ENCODE measurements around the gene RNF123. TPM values are rescaled to one million over a fixed set of nuclear protein-coding genes. Genes with fewer than 3 reads are reported as not detected.

RNF123 gene
- total RNA-seq, 1 donor, result 33.3 TPM

DNA sequence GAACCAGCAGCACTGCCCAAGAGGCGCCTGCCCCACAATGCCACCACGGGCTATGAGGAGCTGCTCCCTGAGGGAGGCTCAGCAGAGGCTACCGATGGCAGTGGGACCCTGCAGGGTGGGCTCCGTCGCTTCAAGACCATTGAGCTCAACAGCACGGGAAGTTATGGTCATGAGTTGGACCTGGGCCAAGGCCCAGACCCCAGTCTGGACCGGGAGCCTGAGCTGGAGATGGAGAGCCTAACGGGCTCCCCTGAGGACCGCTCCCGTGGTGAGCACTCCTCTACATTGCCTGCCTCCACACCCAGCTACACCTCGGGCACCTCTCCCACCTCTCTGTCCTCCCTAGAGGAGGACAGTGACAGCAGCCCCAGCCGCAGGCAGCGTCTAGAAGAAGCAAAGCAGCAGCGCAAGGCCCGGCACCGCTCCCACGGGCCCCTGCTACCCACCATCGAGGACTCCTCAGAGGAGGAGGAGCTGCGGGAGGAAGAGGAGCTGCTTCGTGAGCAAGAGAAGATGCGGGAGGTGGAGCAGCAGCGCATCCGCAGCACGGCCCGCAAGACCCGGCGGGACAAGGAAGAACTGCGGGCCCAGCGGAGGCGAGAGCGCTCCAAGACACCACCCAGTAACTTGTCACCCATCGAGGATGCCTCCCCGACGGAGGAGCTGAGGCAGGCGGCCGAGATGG is 37.0 kb upstream of the RNF123 start:
- H3K9me3 ChIP-seq (ENCODE audit: low read depth, low read length), result no peaks in the 10 kb centered on the region
- no peak overlapping the region for H3K27ac ChIP-seq (ENCODE audit: low read depth, low read length)
- H2AFZ ChIP-seq (ENCODE audit: low read length), result no peak overlapping the region
- peaks cover 4% of the 10 kb centered on the region for H3K27me3 ChIP-seq (ENCODE audit: insufficient read depth, low read length)
- H3K79me2 ChIP-seq (ENCODE audit: insufficient read depth, low read length), result no peaks in the 10 kb centered on the region
- H3K4me1 ChIP-seq (ENCODE audit: insufficient read depth, low read length), result no peaks in the 10 kb centered on the region
- peak; percentile 54 for DNase-seq (ENCODE audit: insufficient read length, low spot score, missing footprints)
- TF ChIP-seq, protein P1, sequence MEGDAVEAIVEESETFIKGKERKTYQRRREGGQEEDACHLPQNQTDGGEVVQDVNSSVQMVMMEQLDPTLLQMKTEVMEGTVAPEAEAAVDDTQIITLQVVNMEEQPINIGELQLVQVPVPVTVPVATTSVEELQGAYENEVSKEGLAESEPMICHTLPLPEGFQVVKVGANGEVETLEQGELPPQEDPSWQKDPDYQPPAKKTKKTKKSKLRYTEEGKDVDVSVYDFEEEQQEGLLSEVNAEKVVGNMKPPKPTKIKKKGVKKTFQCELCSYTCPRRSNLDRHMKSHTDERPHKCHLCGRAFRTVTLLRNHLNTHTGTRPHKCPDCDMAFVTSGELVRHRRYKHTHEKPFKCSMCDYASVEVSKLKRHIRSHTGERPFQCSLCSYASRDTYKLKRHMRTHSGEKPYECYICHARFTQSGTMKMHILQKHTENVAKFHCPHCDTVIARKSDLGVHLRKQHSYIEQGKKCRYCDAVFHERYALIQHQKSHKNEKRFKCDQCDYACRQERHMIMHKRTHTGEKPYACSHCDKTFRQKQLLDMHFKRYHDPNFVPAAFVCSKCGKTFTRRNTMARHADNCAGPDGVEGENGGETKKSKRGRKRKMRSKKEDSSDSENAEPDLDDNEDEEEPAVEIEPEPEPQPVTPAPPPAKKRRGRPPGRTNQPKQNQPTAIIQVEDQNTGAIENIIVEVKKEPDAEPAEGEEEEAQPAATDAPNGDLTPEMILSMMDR (IDR thresholded peaks at IDR 0.05; ENCODE audit: extremely low read depth, low read depth, low read length), result no peak
- no peaks in the 10 kb centered on the region for H4K20me1 ChIP-seq (ENCODE audit: insufficient read depth, low read length)
- no peak overlapping the region for H3K4me3 ChIP-seq (ENCODE audit: insufficient read depth, low read length)
- H3K36me3 ChIP-seq (ENCODE audit: insufficient read depth, low read length), result no peaks in the 10 kb centered on the region
- H3K4me2 ChIP-seq (ENCODE audit: insufficient read depth, low read length), result no peak overlapping the region

DNA sequence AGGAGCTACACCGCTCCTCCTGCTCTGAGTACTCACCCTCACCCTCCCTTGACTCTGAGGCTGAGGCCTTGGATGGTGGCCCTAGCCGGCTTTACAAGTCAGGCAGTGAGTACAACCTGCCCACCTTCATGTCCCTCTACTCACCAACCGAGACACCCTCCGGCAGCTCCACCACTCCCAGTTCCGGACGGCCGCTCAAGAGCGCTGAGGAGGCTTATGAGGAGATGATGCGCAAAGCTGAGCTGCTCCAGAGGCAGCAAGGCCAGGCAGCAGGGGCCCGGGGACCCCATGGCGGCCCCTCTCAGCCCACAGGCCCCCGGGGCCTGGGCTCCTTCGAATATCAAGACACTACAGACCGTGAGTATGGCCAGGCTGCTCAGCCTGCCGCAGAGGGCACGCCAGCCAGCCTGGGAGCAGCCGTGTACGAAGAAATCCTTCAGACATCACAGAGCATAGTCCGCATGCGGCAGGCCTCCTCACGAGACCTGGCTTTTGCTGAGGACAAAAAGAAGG is 36.4 kb upstream of the RNF123 start:
- H2AFZ ChIP-seq (ENCODE audit: low read length), result no peak overlapping the region
- no peaks in the 10 kb centered on the region for H3K36me3 ChIP-seq (ENCODE audit: insufficient read depth, low read length)
- DNase-seq (ENCODE audit: insufficient read length, low spot score, missing footprints), result peak; percentile 71
- no peak overlapping the region for H3K27ac ChIP-seq (ENCODE audit: low read depth, low read length)
- no peaks in the 10 kb centered on the region for H3K79me2 ChIP-seq (ENCODE audit: insufficient read depth, low read length)
- H3K27me3 ChIP-seq (ENCODE audit: insufficient read depth, low read length), result peaks cover 4% of the 10 kb centered on the region
- H3K9me3 ChIP-seq (ENCODE audit: low read depth, low read length), result no peaks in the 10 kb centered on the region
- TF ChIP-seq, protein P1 (IDR thresholded peaks at IDR 0.05; ENCODE audit: extremely low read depth, low read depth, low read length), result no peak
- H3K4me2 ChIP-seq (ENCODE audit: insufficient read depth, low read length), result no peak overlapping the region
- H4K20me1 ChIP-seq (ENCODE audit: insufficient read depth, low read length), result no peaks in the 10 kb centered on the region
- H3K4me3 ChIP-seq (ENCODE audit: insufficient read depth, low read length), result no peak overlapping the region
- no peaks in the 10 kb centered on the region for H3K4me1 ChIP-seq (ENCODE audit: insufficient read depth, low read length)

DNA sequence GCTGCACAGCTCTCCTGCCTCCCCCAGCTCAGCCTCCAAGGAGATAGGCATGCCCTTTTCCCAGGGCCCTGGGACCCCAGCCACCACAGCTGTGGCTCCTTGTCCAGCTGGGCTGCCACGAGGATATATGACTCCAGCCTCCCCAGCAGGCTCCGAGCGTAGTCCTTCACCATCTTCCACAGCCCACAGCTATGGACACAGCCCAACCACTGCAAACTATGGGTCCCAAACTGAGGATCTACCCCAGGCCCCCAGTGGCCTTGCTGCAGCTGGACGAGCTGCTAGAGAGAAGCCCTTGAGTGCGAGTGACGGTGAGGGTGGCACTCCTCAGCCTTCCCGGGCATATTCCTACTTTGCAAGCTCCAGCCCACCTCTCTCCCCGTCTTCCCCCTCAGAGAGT is 35.7 kb upstream of the RNF123 start:
- no peaks in the 10 kb centered on the region for H4K20me1 ChIP-seq (ENCODE audit: insufficient read depth, low read length)
- H2AFZ ChIP-seq (ENCODE audit: low read length), result no peak overlapping the region
- H3K4me1 ChIP-seq (ENCODE audit: insufficient read depth, low read length), result no peaks in the 10 kb centered on the region
- no peak overlapping the region for H3K4me2 ChIP-seq (ENCODE audit: insufficient read depth, low read length)
- H3K27ac ChIP-seq (ENCODE audit: low read depth, low read length), result no peak overlapping the region
- no peaks in the 10 kb centered on the region for H3K79me2 ChIP-seq (ENCODE audit: insufficient read depth, low read length)
- DNase-seq (ENCODE audit: insufficient read length, low spot score, missing footprints), result peak; percentile 53
- H3K27me3 ChIP-seq (ENCODE audit: insufficient read depth, low read length), result peaks cover 4% of the 10 kb centered on the region
- H3K36me3 ChIP-seq (ENCODE audit: insufficient read depth, low read length), result no peaks in the 10 kb centered on the region
- no peak overlapping the region for H3K4me3 ChIP-seq (ENCODE audit: insufficient read depth, low read length)
- H3K9me3 ChIP-seq (ENCODE audit: low read depth, low read length), result no peaks in the 10 kb centered on the region
- TF ChIP-seq, protein P1 (IDR thresholded peaks at IDR 0.05; ENCODE audit: extremely low read depth, low read depth, low read length), result no peak

DNA sequence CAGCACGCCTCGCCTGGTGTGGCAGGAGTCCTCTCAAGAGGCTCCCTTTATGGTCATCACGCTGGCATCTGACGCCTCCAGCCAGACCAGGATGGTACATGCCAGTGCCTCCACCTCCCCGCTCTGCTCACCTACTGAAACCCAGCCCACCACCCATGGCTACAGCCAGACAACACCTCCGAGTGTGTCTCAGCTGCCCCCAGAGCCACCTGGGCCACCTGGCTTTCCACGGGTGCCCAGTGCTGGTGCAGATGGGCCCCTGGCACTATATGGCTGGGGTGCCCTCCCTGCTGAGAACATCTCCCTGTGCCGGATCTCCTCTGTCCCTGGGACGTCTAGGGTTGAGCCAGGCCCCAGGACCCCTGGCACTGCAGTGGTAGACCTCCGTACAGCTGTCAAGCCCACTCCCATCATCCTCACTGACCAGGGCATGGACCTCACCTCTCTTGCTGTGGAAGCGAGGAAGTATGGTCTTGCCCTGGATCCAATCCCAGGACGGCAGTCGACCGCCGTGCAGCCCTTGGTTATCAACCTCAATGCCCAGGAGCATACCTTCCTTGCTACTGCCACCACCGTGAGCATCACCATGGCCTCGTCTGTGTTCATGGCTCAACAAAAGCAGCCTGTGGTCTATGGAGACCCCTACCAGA is 35.1 kb upstream of the RNF123 start:
- Histone ChIP-seq H3K27me3 (ENCODE audit: insufficient read depth, low read length) (peaks cover 4% of the 10 kb centered on the region), H3K4me2 (ENCODE audit: insufficient read depth, low read length) (no peak overlapping the region), H3K4me3 (ENCODE audit: insufficient read depth, low read length) (no peak overlapping the region), H4K20me1 (ENCODE audit: insufficient read depth, low read length) (no peaks in the 10 kb centered on the region), H3K4me1 (ENCODE audit: insufficient read depth, low read length) (no peaks in the 10 kb centered on the region), H3K36me3 (ENCODE audit: insufficient read depth, low read length) (no peaks in the 10 kb centered on the region), H3K79me2 (ENCODE audit: insufficient read depth, low read length) (no peaks in the 10 kb centered on the region), H3K27ac (ENCODE audit: low read depth, low read length) (no peak overlapping the region), H3K9me3 (ENCODE audit: low read depth, low read length) (no peaks in the 10 kb centered on the region), H2AFZ (ENCODE audit: low read length) (no peak overlapping the region)
- DNase-seq (ENCODE audit: insufficient read length, low spot score, missing footprints), result peak; percentile 64
- TF ChIP-seq, protein P1 (IDR thresholded peaks at IDR 0.05; ENCODE audit: extremely low read depth, low read depth, low read length), result no peak

Measured in osteoblast (primary cell).